ENCODE measurements around the gene RNF214. TPM values are rescaled to one million over a fixed set of nuclear protein-coding genes. Genes with fewer than 3 reads are reported as not detected.

The RNF214 gene
- total and polyA plus RNA-seq, 2 of the 13 experiments (the other 11 are each of a cell fraction or from before 2014, with no cell fraction given) = 10.7 to 12.6 TPM

- Histone ChIP-seq H3K27ac (ENCODE audit: extremely low read length, insufficient read depth, low read length) (no peak overlapping the region), H3K36me3 (replicated peaks in 1 of 2; ENCODE audit: control insufficient read depth in 1 of 2, insufficient read depth in 2 of 2, low read length in 2 of 2) (peaks cover 15 to 58% of the 10 kb centered on the region in 2 experiments), H3K4me1 (ENCODE audit: insufficient read depth, low read length) (no peaks in the 10 kb centered on the region), H4K20me1 (ENCODE audit: insufficient read depth, low read length) (no peaks in the 10 kb centered on the region), H3K9me3 (ENCODE audit: low read length) (no peaks in the 10 kb centered on the region), H3K4me3 (replicated peaks in 1 of 3; ENCODE audit: insufficient read depth in 1 of 3, low read depth in 2 of 3, low read length in 3 of 3) (no peak overlapping the region), H3K27me3 (ENCODE audit: control insufficient read depth in 1 of 2, insufficient read depth in 2 of 2, low read length in 2 of 2) (no peaks in the 10 kb centered on the region), H3K4me2 (ENCODE audit: low read depth, low read length) (no peak overlapping the region), H2AFZ (ENCODE audit: low read length) (no peak overlapping the region), H3K9ac (ENCODE audit: insufficient read depth, low read depth, low read length) (no peak overlapping the region), H3K79me2 (ENCODE audit: insufficient read depth, low read length) (no peaks in the 10 kb centered on the region)
- ATAC-seq = no peak
- CTCF ChIA-PET (ENCODE audit: low intra/inter-chr PET ratio, low total read pairs) = no interaction called here
- intact Hi-C loops (cut with micrococcal nuclease; ENCODE audit: unreplicated experiment) = no loop called here
- DNase-seq (ENCODE audit: low spot score) = no peak
- in situ Hi-C loops (cut with HindIII; ENCODE audit: extremely low pct_ligation_motif_present, low pct_unique_long_range_greater_than_20kb) = no loop called here
- BruUV-seq (replicated peaks) = no TSS peak
- POLR2A ChIA-PET = interaction anchor here (1.4 kb wide), 1 partner anchor 13 kb away, joined by 5 read pairs; no protein-coding TSS in a partner anchor
- whole genome bisulfite sequencing (ENCODE audit: low lambda C conversion rate) = 81% methylated on average over 2 of the region's 2 CpGs
- no peak for TF ChIP-seq KDM3A (CRISPR knock-in tag; IDR thresholded peaks at IDR 0.05; ENCODE audit: low read depth)
- TF ChIP-seq CHCHD3 (CRISPR knock-in tag; IDR thresholded peaks at IDR 0.05) = no peak
- TF ChIP-seq ELK4 (CRISPR knock-in tag; IDR thresholded peaks at IDR 0.05; ENCODE audit: borderline replicate concordance) = no peak
- no peak for TF ChIP-seq ZNF543 (CRISPR knock-in tag; IDR thresholded peaks at IDR 0.05)
- TF ChIP-seq ZFX (CRISPR knock-in tag; IDR thresholded peaks at IDR 0.05; ENCODE audit: low read depth) = no peak
- TF ChIP-seq CENPT (CRISPR knock-in tag; IDR thresholded peaks at IDR 0.05; ENCODE audit: low read depth) = no peak
- no peak for TF ChIP-seq ZNF678 (CRISPR knock-in tag; IDR thresholded peaks at IDR 0.05)
- no peak for TF ChIP-seq IKZF5 (CRISPR knock-in tag; IDR thresholded peaks at IDR 0.05)
- no peak for TF ChIP-seq POLR2G (IDR thresholded peaks at IDR 0.05; ENCODE audit: low read depth, low read length)
- no peak for TF ChIP-seq ELF4 (CRISPR knock-in tag; IDR thresholded peaks at IDR 0.05; ENCODE audit: borderline replicate concordance)
- no peak for TF ChIP-seq ZNF44 (CRISPR knock-in tag; IDR thresholded peaks at IDR 0.05)
- TF ChIP-seq ZNF160 (CRISPR knock-in tag; IDR thresholded peaks at IDR 0.05) = no peak
- TF ChIP-seq FOXA1 (IDR thresholded peaks at IDR 0.05) = no peak
- no peak for TF ChIP-seq FOXA1 (CRISPR knock-in tag; IDR thresholded peaks at IDR 0.05)
- TF ChIP-seq ZNF720 (CRISPR knock-in tag; IDR thresholded peaks at IDR 0.05) = no peak
- TF ChIP-seq ZNF468 (CRISPR knock-in tag; IDR thresholded peaks at IDR 0.05) = no peak
- no peak for TF ChIP-seq ZNF547 (CRISPR knock-in tag; IDR thresholded peaks at IDR 0.05)
- TF ChIP-seq TFDP1 (CRISPR knock-in tag; IDR thresholded peaks at IDR 0.05; ENCODE audit: borderline replicate concordance) = no peak
- TF ChIP-seq ZBTB26 (CRISPR knock-in tag; IDR thresholded peaks at IDR 0.05; ENCODE audit: borderline replicate concordance) = no peak
- no peak for TF ChIP-seq FIP1L1 (IDR thresholded peaks at IDR 0.05; ENCODE audit: borderline replicate concordance, insufficient read depth, low read depth, low read length)
- no peak for TF ChIP-seq ZNF101 (CRISPR knock-in tag; IDR thresholded peaks at IDR 0.05; ENCODE audit: borderline replicate concordance, low read depth)
- FAIRE-seq = no peak
Observed at GRCh38 chr11:117286588-117286987, 54.1 kb downstream of the RNF214 start.

Data from HepG2 (cell line).